HepG2 (cell line): ENCODE data around the gene FNDC3B. TPM values are rescaled to one million over a fixed set of nuclear protein-coding genes. Genes with fewer than 3 reads are reported as not detected.
A peak's percentile ranks its signal among the peaks of the same experiment; 100 is the strongest.

Experiments used
- ATF7 ChIP-seq, 2 experiments: fragments of 450-650 bp in 1 of 2; sonication (generic) in 1 of 2; formaldehyde crosslinking in 1 of 2; IDR thresholded peaks; 2 replicates each; pipeline versions ENCODE4 v1.4.0 to v1.6.1; 2016 to 2020; ENCODE audit warnings: antibody characterized with exemption in 1 of 2, mild to moderate bottlenecking in 1 of 2, missing genetic modification reagents in 1 of 2
- HDAC6 ChIP-seq: fragments of 200-600 bp; sonication (generic); IDR thresholded peaks from 2 replicates; pipeline ENCODE4 v1.7.0; 2017; ENCODE audit warnings: mild to moderate bottlenecking, antibody characterized with exemption, low read length, low read depth
- PLRG1 ChIP-seq: fragments of 450-650 bp; conservative IDR thresholded peaks from 2 replicates; pipeline ENCODE4 v1.6.1; 2016
- SRSF1 ChIP-seq: fragments of 200-400 bp; formaldehyde crosslinking; optimal IDR thresholded peaks from 2 replicates; pipeline ENCODE3; 2017; ENCODE audit warnings: mild to moderate bottlenecking, low read depth, low read length, moderate library complexity
- ZBTB40 ChIP-seq, 2 experiments: fragments of 450-650 bp in 1 of 2; sonication (generic) in 1 of 2; formaldehyde crosslinking in 1 of 2; IDR thresholded peaks; 2 replicates each; pipeline versions ENCODE4 v1.6.1 to v1.8.0; 2016 to 2022; ENCODE audit warnings: antibody characterized with exemption in 1 of 2, mild to moderate bottlenecking in 1 of 2, missing genetic modification reagents in 1 of 2
- ZNF3 ChIP-seq: IDR thresholded peaks from 2 replicates; pipeline ENCODE4 v1.7.0; 2017; ENCODE audit warnings: inconsistent platforms
- ZNF431 ChIP-seq: sonication (generic); formaldehyde crosslinking; IDR thresholded peaks from 2 replicates; pipeline ENCODE4 v1.9.0; 2022; ENCODE audit warnings: missing genetic modification reagents, low read depth, mild to moderate bottlenecking, borderline replicate concordance
- ZNF597 ChIP-seq: sonication (generic); formaldehyde crosslinking; IDR thresholded peaks from 2 replicates; pipeline ENCODE4 v1.5.0; 2020; ENCODE audit warnings: missing genetic modification reagents
- polyA plus RNA-seq, 8 experiments: library from polyadenylated mRNA; depleted of rRNA in 3 of 8; stranded (reverse) in 7 of 8; unstranded in 1 of 8; fragments of >200 nt; fragmentation: Illumina TruSeq in 4 of 8; extraction: Trizol in 4 of 8; gene quantifications; 2 replicates each; pipeline versions ENCODE4 v1.2.1 to v1.2.3, GENCODE V29; 2011 to 2016; ENCODE audit warnings: low read depth in 4 of 8, missing spikeins in 1 of 8, mixed read lengths in 1 of 8; ENCODE audit not compliant: insufficient read depth in 1 of 8
- total RNA-seq, 5 experiments: library from RNA; depleted of rRNA; stranded (reverse); fragments of >200 nt; fragmentation: Illumina TruSeq; extraction: Trizol; gene quantifications; 2 replicates each; pipeline ENCODE4 v1.2.3, GENCODE V29; 2016; ENCODE audit warnings: low read depth in 1 of 5
- TF ChIP-seq, protein P1 (sequence below): sonication (generic); formaldehyde crosslinking; IDR thresholded peaks from 2 replicates; pipeline ENCODE4 v1.5.0; 2020; ENCODE audit warnings: mild to moderate bottlenecking, missing genetic modification reagents, borderline replicate concordance

Gene FNDC3B
- total and polyA plus RNA-seq, 2 of the 13 experiments (the other 11 are each of a cell fraction or from before 2014, with no cell fraction given) = 74.8 to 103 TPM

DNA sequence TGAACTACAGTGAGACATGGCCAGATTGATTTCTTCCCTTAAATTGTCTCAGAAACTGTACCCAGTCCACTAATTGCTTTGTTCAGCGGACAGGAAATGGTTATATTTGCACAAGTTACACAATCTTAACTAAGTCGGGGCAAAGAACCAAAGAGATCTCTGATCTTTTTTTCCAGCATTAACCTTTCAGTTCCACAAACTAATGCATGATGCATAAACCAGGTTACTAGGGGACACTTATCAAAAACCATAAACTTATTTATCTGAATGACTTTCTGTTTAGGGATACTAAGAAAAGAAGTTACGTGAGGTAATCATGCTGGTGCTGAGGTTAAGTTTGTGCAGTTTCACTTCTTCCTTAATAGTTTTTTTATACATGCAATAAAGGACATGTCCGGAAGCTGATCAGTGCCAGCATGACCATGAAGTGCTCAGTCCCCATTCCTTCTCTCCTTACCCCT is 22.4 kb downstream of the FNDC3B start (continued):
- TF ChIP-seq ATF7 (IDR thresholded peaks at IDR 0.05) (no peak), ATF7 (CRISPR knock-in tag; IDR thresholded peaks at IDR 0.05) (no peak), ZBTB40 (IDR thresholded peaks at IDR 0.05) (no peak), ZBTB40 (CRISPR knock-in tag; IDR thresholded peaks at IDR 0.05) (no peak), SRSF1 (no peak), PLRG1 (no peak), ZNF431 (CRISPR knock-in tag) (no peak; the same call in 1 of the 2 replicates), HDAC6 (no peak), ZNF3 (CRISPR knock-in tag) (no peak), ZNF597 (CRISPR knock-in tag) (no peak)
- TF ChIP-seq, protein P1, sequence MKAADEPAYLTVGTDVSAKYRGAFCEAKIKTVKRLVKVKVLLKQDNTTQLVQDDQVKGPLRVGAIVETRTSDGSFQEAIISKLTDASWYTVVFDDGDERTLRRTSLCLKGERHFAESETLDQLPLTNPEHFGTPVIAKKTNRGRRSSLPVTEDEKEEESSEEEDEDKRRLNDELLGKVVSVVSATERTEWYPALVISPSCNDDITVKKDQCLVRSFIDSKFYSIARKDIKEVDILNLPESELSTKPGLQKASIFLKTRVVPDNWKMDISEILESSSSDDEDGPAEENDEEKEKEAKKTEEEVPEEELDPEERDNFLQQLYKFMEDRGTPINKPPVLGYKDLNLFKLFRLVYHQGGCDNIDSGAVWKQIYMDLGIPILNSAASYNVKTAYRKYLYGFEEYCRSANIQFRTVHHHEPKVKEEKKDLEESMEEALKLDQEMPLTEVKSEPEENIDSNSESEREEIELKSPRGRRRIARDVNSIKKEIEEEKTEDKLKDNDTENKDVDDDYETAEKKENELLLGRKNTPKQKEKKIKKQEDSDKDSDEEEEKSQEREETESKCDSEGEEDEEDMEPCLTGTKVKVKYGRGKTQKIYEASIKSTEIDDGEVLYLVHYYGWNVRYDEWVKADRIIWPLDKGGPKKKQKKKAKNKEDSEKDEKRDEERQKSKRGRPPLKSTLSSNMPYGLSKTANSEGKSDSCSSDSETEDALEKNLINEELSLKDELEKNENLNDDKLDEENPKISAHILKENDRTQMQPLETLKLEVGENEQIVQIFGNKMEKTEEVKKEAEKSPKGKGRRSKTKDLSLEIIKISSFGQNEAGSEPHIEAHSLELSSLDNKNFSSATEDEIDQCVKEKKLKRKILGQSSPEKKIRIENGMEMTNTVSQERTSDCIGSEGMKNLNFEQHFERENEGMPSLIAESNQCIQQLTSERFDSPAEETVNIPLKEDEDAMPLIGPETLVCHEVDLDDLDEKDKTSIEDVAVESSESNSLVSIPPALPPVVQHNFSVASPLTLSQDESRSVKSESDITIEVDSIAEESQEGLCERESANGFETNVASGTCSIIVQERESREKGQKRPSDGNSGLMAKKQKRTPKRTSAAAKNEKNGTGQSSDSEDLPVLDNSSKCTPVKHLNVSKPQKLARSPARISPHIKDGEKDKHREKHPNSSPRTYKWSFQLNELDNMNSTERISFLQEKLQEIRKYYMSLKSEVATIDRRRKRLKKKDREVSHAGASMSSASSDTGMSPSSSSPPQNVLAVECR (CRISPR knock-in tag) = peak; percentile 20; the same call in 1 of the 2 replicates
